Measurements from ENCODE around the gene MAP7D2.
A peak's percentile ranks its signal among the peaks of the same experiment; 100 is the strongest.

MAP7D2 gene

GRCh38 chrX:20060961-20061748 lies 55.6 kb downstream of the MAP7D2 start:
- no peak for TF ChIP-seq CTCF (IDR thresholded peaks at IDR 0.05; ENCODE audit: poor library complexity, severe bottlenecking)
- Histone ChIP-seq H3K27ac (ENCODE audit: poor library complexity, severe bottlenecking) (no peak overlapping the region), H3K36me3 (ENCODE audit: low read depth) (no peaks in the 10 kb centered on the region), H3K4me1 (ENCODE audit: insufficient read depth, poor library complexity, severe bottlenecking) (peaks cover 8% of the 10 kb centered on the region), H3K4me3 (ENCODE audit: severe bottlenecking) (no peak overlapping the region), H3K9me3 (ENCODE audit: severe bottlenecking) (no peaks in the 10 kb centered on the region), H3K27me3 (ENCODE audit: insufficient read depth, poor library complexity, severe bottlenecking) (no peaks in the 10 kb centered on the region)
- no peak for DNase-seq (ENCODE audit: low spot score)
- ATAC-seq (ENCODE audit: low read depth), result no peak

GRCh38 chrX:20059467-20060128 lies 57.1 kb downstream of the MAP7D2 start:
- no peak for TF ChIP-seq CTCF (IDR thresholded peaks at IDR 0.05; ENCODE audit: poor library complexity, severe bottlenecking)
- Histone ChIP-seq H3K27me3 (ENCODE audit: insufficient read depth, poor library complexity, severe bottlenecking) (no peaks in the 10 kb centered on the region), H3K4me3 (ENCODE audit: severe bottlenecking) (no peak overlapping the region), H3K36me3 (ENCODE audit: low read depth) (no peaks in the 10 kb centered on the region), H3K4me1 (ENCODE audit: insufficient read depth, poor library complexity, severe bottlenecking) (peaks cover 8% of the 10 kb centered on the region), H3K27ac (ENCODE audit: poor library complexity, severe bottlenecking) (no peak overlapping the region), H3K9me3 (ENCODE audit: severe bottlenecking) (no peaks in the 10 kb centered on the region)
- no peak for DNase-seq (ENCODE audit: low spot score)
- no peak for ATAC-seq (ENCODE audit: low read depth)

GRCh38 chrX:20057479-20057878 lies 59.2 kb downstream of the MAP7D2 start:
- DNase-seq (ENCODE audit: low spot score) (no peak), ATAC-seq (ENCODE audit: low read depth) (no peak)
- Histone ChIP-seq H3K36me3 (ENCODE audit: low read depth) (no peaks in the 10 kb centered on the region), H3K27me3 (ENCODE audit: insufficient read depth, poor library complexity, severe bottlenecking) (no peaks in the 10 kb centered on the region), H3K27ac (ENCODE audit: poor library complexity, severe bottlenecking) (no peak overlapping the region), H3K9me3 (ENCODE audit: severe bottlenecking) (no peaks in the 10 kb centered on the region), H3K4me3 (ENCODE audit: severe bottlenecking) (no peak overlapping the region), H3K4me1 (ENCODE audit: insufficient read depth, poor library complexity, severe bottlenecking) (peaks cover 8% of the 10 kb centered on the region)
- no peak for TF ChIP-seq CTCF (IDR thresholded peaks at IDR 0.05; ENCODE audit: poor library complexity, severe bottlenecking)

- Histone ChIP-seq H3K36me3 (ENCODE audit: low read depth) (no peaks in the 10 kb centered on the region), H3K27ac (ENCODE audit: poor library complexity, severe bottlenecking) (no peak overlapping the region), H3K4me1 (ENCODE audit: insufficient read depth, poor library complexity, severe bottlenecking) (peaks cover 2% of the 10 kb centered on the region), H3K27me3 (ENCODE audit: insufficient read depth, poor library complexity, severe bottlenecking) (no peaks in the 10 kb centered on the region), H3K4me3 (ENCODE audit: severe bottlenecking) (no peak overlapping the region), H3K9me3 (ENCODE audit: severe bottlenecking) (no peaks in the 10 kb centered on the region)
- no peak for TF ChIP-seq CTCF (IDR thresholded peaks at IDR 0.05; ENCODE audit: poor library complexity, severe bottlenecking)
- DNase-seq (ENCODE audit: low spot score) (peak; percentile 49), ATAC-seq (ENCODE audit: low read depth) (peak; percentile 98)
Observed at GRCh38 chrX:20056704-20057103, 60.0 kb downstream of the MAP7D2 start.

GRCh38 chrX:20053537-20053936 lies 63.2 kb downstream of the MAP7D2 start:
- H3K9me3 ChIP-seq (ENCODE audit: severe bottlenecking), result no peaks in the 10 kb centered on the region
- no peaks in the 10 kb centered on the region for H3K36me3 ChIP-seq (ENCODE audit: low read depth)
- H3K4me3 ChIP-seq (ENCODE audit: severe bottlenecking), result no peak overlapping the region
- TF ChIP-seq CTCF (IDR thresholded peaks at IDR 0.05; ENCODE audit: poor library complexity, severe bottlenecking), result no peak
- no peak overlapping the region for H3K27ac ChIP-seq (ENCODE audit: poor library complexity, severe bottlenecking)
- H3K4me1 ChIP-seq (ENCODE audit: insufficient read depth, poor library complexity, severe bottlenecking), result no peaks in the 10 kb centered on the region
- H3K27me3 ChIP-seq (ENCODE audit: insufficient read depth, poor library complexity, severe bottlenecking), result no peaks in the 10 kb centered on the region
- ATAC-seq (ENCODE audit: low read depth) (no peak), DNase-seq (ENCODE audit: low spot score) (no peak)

All from RWPE2 (cell line).